Stimulated activated CD4-positive, alpha-beta T cell treated with anti-CD3 and anti-CD28 coated beads, Interleukin-15, amount 100 ng/mL, for 24 hours (primary cell): ENCODE measurements around the gene SEPTIN8.
A peak's percentile ranks its signal among the peaks of the same experiment; 100 is the strongest.

Experiments
- DNase-seq: peaks from one replicate; pipeline ENCODE4 v3.0.0-alpha.2; 2020

Gene SEPTIN8

GRCh38 chr5:132779961-132780360, 2.9 kb upstream of the SEPTIN8 start:
- no peak for DNase-seq

GRCh38 chr5:132778856-132779255, 1.8 kb upstream of the SEPTIN8 start:
- no peak for DNase-seq

GRCh38 chr5:132778129-132778528, 1.1 kb upstream of the SEPTIN8 start:
- no peak for DNase-seq

GRCh38 chr5:132776938-132777208, 166 bp downstream of the SEPTIN8 start:
- DNase-seq = no peak

- DNase-seq = peak; percentile 19
Measured at GRCh38 chr5:132776131-132776937, 705 bp downstream of the SEPTIN8 start.

- DNase-seq = no peak
Measured at GRCh38 chr5:132775476-132775961, 1.5 kb downstream of the SEPTIN8 start.

GRCh38 chr5:132774896-132775295, 2.1 kb downstream of the SEPTIN8 start:
- DNase-seq = no peak

- DNase-seq = no peak
Measured at GRCh38 chr5:132774406-132774805, 2.6 kb downstream of the SEPTIN8 start.

GRCh38 chr5:132773601-132774355, 3.3 kb downstream of the SEPTIN8 start:
- no peak for DNase-seq

- no peak for DNase-seq
Measured at GRCh38 chr5:132773114-132773513, 3.9 kb downstream of the SEPTIN8 start.

GRCh38 chr5:132772291-132773070, 4.6 kb downstream of the SEPTIN8 start:
- no peak for DNase-seq

- no peak for DNase-seq
Measured at GRCh38 chr5:132771503-132771998, 5.5 kb downstream of the SEPTIN8 start.

GRCh38 chr5:132770476-132771159, 6.4 kb downstream of the SEPTIN8 start:
- no peak for DNase-seq

- no peak for DNase-seq
Measured at GRCh38 chr5:132768485-132768868, 8.6 kb downstream of the SEPTIN8 start.

- no peak for DNase-seq
Measured at GRCh38 chr5:132767150-132767549, 9.9 kb downstream of the SEPTIN8 start.

GRCh38 chr5:132766806-132767055, 10.3 kb downstream of the SEPTIN8 start:
- no peak for DNase-seq

GRCh38 chr5:132766020-132766805, 10.8 kb downstream of the SEPTIN8 start:
- no peak for DNase-seq

GRCh38 chr5:132765311-132766019, 11.6 kb downstream of the SEPTIN8 start:
- no peak for DNase-seq

- DNase-seq = no peak
Measured at GRCh38 chr5:132764671-132765238, 12.3 kb downstream of the SEPTIN8 start.

GRCh38 chr5:132764051-132764450, 13.0 kb downstream of the SEPTIN8 start:
- DNase-seq = no peak
